Activated naive CD8-positive, alpha-beta T cell (primary cell): Measurements from ENCODE around the gene OXTR.

ENCODE experiments used
- H3K27ac Mint-ChIP-seq: one replicate; pipeline ENCODE4 v1.8.0; 2021; ENCODE audit warnings: mixed read lengths
- H3K27me3 Mint-ChIP-seq: one replicate; pipeline ENCODE4 v1.8.0; 2021; ENCODE audit warnings: mixed read lengths
- H3K36me3 Mint-ChIP-seq: one replicate; pipeline ENCODE4 v1.8.0; 2021; ENCODE audit warnings: mixed read lengths
- H3K4me1 Mint-ChIP-seq: one replicate; pipeline ENCODE4 v1.8.0; 2021; ENCODE audit warnings: low read depth, mixed read lengths
- H3K4me3 Mint-ChIP-seq: one replicate; pipeline ENCODE4 v1.8.0; 2021; ENCODE audit warnings: mild to moderate bottlenecking, mixed read lengths
- H3K9me3 Mint-ChIP-seq: one replicate; pipeline ENCODE4 v1.8.0; 2021; ENCODE audit warnings: low read depth, mixed read lengths

The OXTR gene

DNA sequence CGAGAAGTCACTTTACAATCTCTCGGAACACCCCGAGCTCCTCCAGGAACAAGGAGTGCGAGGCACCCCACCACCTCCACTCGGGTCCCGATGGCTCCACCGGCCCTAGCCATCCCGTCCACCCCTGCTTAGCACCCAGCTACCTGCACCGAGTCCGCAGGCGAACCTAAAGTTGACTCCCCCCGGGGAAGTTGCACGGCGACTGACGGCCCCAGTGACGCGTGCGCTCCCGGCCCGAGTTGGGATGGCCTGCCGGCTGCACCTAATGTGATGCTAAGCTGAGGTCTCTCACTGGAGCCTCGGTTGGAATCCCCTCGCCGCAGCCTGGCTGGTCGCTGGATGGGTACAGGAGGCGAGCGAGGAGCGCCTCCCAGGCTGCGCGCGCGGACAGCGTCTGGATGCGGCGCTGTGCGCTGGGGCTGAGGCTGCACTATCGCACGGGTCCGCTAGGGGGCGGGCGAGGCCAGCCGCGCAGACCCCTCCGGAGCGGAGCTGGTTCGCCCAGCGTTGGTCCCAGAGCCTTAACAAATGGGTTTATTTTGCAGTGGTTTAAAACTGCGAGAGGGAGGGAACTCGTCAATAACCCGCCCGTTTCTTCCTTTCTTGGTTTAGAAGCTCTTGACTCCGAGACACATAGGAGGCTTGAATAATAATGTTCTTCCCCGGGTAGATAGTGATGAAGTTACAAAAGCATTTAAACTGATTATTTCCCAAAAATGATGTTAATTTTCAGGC lies at the start of gene OXTR:
Gene OXTR (minus strand): TSS at position 526 of the 735 bp plus-strand sequence. CDS start 1,426 bp downstream, outside the sequence.
- peaks cover 13% of the 10 kb centered on the region for H3K4me1 Mint-ChIP-seq
- no peaks in the 10 kb centered on the region for H3K36me3 Mint-ChIP-seq
- H3K9me3 Mint-ChIP-seq = no peaks in the 10 kb centered on the region
- peaks cover 25% of the 10 kb centered on the region for H3K27me3 Mint-ChIP-seq
- peak within 1 kb of the TSS; percentile 58 for H3K4me3 Mint-ChIP-seq
- H3K27ac Mint-ChIP-seq = no peak within 1 kb of the TSS

DNA sequence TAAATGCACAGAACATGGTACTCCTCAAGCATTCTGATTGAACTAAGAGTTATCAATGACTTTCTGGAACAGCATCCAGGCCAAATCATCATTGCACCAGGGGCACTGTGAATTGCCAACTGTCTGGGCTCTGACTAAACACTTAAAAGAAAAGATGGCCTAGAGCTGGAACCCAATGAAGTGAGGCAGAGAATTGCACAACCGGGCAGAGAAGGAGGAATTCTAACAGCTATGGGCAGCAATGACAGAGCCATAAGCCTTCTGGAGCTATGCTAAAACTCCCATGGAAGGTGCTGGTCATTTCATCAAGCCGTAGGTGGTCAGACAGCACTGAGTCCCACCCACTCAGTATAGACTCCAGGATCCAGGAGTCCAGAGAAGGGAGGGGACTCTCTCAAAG lies 48.1 kb upstream of the OXTR start:
- no peaks in the 10 kb centered on the region for H3K4me1 Mint-ChIP-seq

DNA sequence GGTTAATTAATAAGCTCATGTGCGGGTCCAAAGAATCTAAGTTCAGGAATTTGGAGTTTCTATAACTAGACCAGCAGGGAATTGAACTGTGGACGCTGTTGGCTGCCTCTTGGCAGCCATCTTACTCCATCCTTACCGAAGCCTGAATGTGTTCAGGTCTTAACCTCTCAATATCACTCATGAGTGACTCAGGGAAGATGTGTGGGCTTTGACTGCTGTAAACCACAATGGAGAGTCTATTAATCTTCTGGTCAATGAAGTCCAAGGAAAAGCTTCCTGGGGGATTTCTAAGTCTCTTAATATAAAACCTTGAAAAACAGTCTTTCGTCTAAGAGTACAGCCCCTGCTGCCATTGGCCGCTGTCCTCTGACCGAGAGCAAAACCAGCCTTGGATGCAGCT lies 46.7 kb upstream of the OXTR start:
- Mint-ChIP-seq H3K27ac (no peak overlapping the region), H3K36me3 (peaks cover 11% of the 10 kb centered on the region), H3K27me3 (no peaks in the 10 kb centered on the region), H3K4me3 (no peak overlapping the region), H3K9me3 (peaks cover 20% of the 10 kb centered on the region), H3K4me1 (no peaks in the 10 kb centered on the region)

More for the DNA sequence above, 48.1 kb upstream of the OXTR start:
- H3K27ac Mint-ChIP-seq = no peak overlapping the region
- peaks cover 18% of the 10 kb centered on the region for H3K36me3 Mint-ChIP-seq
- H3K27me3 Mint-ChIP-seq = no peaks in the 10 kb centered on the region
- H3K4me3 Mint-ChIP-seq = no peak overlapping the region
- H3K9me3 Mint-ChIP-seq = peaks cover 25% of the 10 kb centered on the region

DNA sequence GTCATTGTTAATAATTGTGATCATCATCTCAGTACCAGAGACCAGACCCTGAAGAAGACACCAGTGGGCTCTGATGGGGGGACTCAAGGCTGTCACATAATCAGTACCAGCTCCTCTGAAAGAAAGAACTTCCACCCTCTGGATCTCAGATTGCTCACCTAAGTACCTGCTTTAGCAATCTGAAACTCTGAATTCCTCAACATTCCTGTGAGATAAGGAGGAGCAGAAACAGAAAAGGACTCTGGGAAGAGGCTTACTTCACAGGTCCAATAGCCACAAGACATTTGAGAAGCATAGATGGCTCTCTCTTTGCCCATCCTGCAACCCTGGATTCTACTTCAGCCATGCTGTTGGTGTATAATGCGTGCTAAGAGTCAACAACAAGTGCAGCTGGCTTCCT lies 44.0 kb upstream of the OXTR start:
- peaks cover 9% of the 10 kb centered on the region for H3K9me3 Mint-ChIP-seq
- no peaks in the 10 kb centered on the region for H3K4me1 Mint-ChIP-seq
- H3K36me3 Mint-ChIP-seq = peaks cover 4% of the 10 kb centered on the region
- no peak overlapping the region for H3K4me3 Mint-ChIP-seq
- no peaks in the 10 kb centered on the region for H3K27me3 Mint-ChIP-seq
- no peak overlapping the region for H3K27ac Mint-ChIP-seq

DNA sequence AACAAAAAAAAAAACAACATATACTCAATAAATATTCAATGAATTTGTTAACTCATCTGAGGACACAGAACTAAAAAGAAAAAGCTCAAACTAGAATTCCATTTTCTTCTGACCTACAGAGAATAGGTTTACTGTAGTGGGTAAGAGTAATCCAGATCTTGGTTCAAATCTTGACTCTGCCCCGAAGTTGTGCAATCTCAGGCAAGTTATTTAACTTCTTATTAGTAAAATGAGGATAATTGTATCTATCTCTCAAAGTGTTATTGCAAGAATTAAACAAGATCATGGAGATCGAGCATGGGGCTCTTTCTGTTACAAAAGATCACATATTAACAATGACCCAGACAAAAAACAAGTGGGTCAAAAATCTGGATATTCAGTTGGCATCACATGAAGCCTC lies 41.1 kb upstream of the OXTR start:
- Mint-ChIP-seq H3K27me3 (no peaks in the 10 kb centered on the region), H3K27ac (no peak overlapping the region), H3K36me3 (no peaks in the 10 kb centered on the region), H3K4me1 (no peaks in the 10 kb centered on the region), H3K9me3 (peaks cover 3% of the 10 kb centered on the region), H3K4me3 (no peak overlapping the region)

DNA sequence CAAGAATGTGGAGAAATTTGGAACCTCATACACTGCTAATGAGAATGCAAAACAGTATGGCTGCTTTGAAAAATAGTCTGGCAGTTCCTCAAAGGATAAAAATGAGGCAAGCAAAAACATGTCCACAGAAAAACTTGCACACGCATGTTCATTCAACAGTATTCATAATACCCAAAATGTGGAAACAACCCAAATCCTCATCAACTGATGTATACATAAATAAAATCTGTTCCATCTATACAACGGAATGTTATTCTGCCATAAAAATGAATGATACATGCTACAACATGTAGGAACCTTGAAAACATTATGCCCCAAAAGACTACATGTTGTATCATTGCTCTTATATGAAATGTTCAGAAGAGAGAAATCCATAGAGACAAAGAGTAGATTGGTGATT lies 36.4 kb upstream of the OXTR start:
- Mint-ChIP-seq H3K4me1 (no peaks in the 10 kb centered on the region), H3K27ac (no peak overlapping the region), H3K9me3 (peaks cover 6% of the 10 kb centered on the region), H3K27me3 (no peaks in the 10 kb centered on the region), H3K4me3 (no peak overlapping the region), H3K36me3 (no peaks in the 10 kb centered on the region)

DNA sequence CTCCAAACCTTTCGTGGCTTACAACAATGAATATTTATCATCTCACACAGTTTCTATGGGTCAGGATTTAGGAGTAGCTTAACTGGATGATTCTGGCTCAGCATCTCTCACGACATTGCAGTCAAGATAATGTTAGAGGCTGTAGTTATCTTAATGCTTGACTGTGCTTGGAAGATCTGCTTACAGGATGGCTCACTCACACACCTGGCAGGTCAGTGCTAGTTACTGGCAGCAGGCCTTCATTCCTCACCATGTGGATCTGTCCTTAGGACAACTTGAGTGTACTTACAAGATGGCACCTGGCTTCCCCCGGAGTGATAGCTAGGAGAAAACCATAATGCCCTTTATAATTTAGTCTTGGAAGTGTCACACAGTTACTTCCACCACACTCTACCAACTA lies 32.8 kb upstream of the OXTR start:
- no peak overlapping the region for H3K27ac Mint-ChIP-seq
- H3K4me1 Mint-ChIP-seq = no peaks in the 10 kb centered on the region
- no peak overlapping the region for H3K4me3 Mint-ChIP-seq
- no peaks in the 10 kb centered on the region for H3K36me3 Mint-ChIP-seq
- peaks cover 10% of the 10 kb centered on the region for H3K9me3 Mint-ChIP-seq
- peaks cover 3% of the 10 kb centered on the region for H3K27me3 Mint-ChIP-seq

DNA sequence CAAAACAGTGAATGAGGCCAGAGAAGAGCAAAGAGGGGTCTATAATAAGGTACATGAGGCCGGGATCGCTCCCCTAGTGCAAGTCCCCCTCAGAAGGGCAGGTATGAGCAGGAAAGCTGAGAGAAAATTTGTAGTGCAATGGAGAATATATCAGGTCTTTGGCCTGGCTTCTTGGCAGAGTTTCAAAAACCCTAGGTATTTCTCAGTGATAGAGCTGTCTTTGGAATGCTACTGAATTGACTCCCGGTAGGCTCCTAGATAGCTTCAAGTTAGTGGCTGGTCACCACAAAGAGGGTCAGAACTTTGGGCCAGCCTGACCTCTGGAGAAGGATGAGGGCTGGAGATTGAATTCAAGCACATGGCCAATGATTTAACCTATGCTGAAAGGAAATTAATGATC lies 30.6 kb upstream of the OXTR start:
- H3K36me3 Mint-ChIP-seq = no peaks in the 10 kb centered on the region
- no peak overlapping the region for H3K27ac Mint-ChIP-seq
- H3K4me1 Mint-ChIP-seq = no peaks in the 10 kb centered on the region
- H3K9me3 Mint-ChIP-seq = peaks cover 10% of the 10 kb centered on the region
- H3K27me3 Mint-ChIP-seq = peaks cover 3% of the 10 kb centered on the region
- H3K4me3 Mint-ChIP-seq = no peak overlapping the region

DNA sequence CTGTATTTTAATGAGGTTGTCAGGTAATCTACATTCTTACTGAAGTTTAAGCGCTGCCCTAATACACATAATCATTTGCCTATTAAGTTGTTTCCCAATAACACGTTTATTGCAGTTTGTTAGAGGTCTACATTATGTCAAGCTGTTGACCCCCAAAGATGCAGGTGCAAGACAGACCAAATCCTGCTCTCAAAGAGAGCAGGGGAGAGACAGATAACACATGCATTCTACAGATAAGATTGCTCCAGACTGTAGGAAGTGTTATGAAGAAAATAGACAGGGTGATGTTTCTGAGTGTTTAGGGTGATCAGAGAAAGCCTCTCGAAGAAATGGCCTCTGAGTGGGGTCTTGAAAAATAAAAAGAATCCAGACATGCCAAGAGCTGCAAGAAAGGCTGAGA lies 24.8 kb upstream of the OXTR start:
- Mint-ChIP-seq H3K27ac (no peak overlapping the region), H3K27me3 (no peaks in the 10 kb centered on the region), H3K4me3 (no peak overlapping the region), H3K4me1 (no peaks in the 10 kb centered on the region), H3K36me3 (peaks cover 5% of the 10 kb centered on the region), H3K9me3 (peaks cover 9% of the 10 kb centered on the region)

DNA sequence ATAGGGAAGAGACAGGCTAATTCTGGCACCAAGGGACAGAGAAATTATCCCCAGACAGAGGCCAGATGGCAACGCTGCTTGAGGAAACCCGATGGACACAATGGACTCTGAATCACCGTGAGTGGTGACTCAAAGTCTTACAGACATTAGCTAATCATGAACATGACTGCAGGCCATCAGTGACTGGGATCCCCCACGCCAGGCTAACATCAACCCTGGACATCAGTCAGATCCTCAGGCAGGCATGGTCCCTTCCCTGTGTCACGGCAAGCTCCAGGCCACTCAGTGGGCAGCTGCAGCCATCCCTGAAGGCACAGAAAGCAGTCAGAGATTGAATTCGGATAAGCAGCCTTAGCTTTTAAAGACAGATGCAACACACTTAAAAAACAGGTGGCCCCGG lies 23.8 kb upstream of the OXTR start:
- no peaks in the 10 kb centered on the region for H3K4me1 Mint-ChIP-seq
- H3K27ac Mint-ChIP-seq = no peak overlapping the region
- H3K4me3 Mint-ChIP-seq = no peak overlapping the region
- peaks cover 5% of the 10 kb centered on the region for H3K36me3 Mint-ChIP-seq
- H3K9me3 Mint-ChIP-seq = peaks cover 14% of the 10 kb centered on the region
- H3K27me3 Mint-ChIP-seq = no peaks in the 10 kb centered on the region

DNA sequence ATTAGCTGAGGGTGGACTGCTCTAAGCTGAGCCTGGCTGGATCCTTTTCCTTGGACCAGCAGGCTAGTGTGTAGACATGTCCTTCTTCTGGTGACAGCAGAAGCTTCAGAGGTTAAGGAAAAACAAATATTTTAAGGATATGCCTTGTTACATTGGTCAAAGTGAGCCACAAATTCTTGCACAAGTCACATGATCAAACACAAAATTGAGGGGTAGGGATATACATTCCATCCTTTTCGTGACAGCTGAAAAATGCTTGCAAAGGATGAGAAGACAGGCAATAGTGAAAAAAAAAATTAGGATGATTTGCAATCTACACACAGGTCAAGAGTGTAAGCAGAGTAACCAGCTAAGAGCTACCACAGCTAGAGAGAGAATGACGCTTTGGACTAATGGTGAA lies 21.1 kb upstream of the OXTR start:
- Mint-ChIP-seq H3K9me3 (peaks cover 14% of the 10 kb centered on the region), H3K27ac (no peak overlapping the region), H3K27me3 (no peaks in the 10 kb centered on the region), H3K4me1 (no peaks in the 10 kb centered on the region), H3K4me3 (no peak overlapping the region), H3K36me3 (peaks cover 5% of the 10 kb centered on the region)

DNA sequence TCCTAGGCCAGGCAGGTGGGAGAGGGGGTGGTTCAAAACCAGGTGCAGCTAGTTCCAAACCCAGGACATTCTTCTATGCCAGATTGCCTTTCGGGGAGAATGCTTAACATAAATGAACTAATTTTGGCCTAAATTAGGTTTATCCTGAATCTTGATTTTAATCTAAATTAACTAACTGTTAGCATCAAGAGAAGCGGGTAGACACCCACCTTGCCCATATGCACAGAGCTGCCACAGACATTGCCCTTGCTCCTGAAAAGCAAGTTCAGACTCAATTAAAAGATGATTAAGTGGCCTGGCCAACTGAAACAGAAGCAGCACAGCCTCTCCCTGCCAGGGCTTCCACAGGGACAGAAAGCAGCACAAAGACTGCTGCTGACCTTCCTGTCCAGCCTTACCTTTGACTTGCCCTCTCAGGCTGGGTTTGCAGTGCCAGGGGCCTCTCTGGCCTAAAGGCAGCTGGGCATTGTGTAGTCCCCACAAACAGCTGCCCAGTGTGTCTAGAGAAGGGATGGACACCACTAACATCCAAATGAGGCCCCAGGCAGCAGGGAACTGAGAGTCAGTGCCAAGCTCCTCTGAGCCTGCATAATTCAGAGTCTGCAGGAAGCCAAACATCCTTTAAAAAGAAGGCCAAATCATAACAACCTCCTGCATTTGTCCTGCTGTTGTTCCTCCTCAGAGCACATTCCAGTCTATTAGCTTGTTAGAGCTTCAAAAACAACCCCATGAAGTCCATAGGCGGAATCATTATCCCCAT lies 15.4 kb upstream of the OXTR start:
- H3K4me3 Mint-ChIP-seq = no peak overlapping the region
- H3K27ac Mint-ChIP-seq = no peak overlapping the region
- no peaks in the 10 kb centered on the region for H3K27me3 Mint-ChIP-seq
- peaks cover 9% of the 10 kb centered on the region for H3K9me3 Mint-ChIP-seq
- no peaks in the 10 kb centered on the region for H3K36me3 Mint-ChIP-seq
- no peaks in the 10 kb centered on the region for H3K4me1 Mint-ChIP-seq

DNA sequence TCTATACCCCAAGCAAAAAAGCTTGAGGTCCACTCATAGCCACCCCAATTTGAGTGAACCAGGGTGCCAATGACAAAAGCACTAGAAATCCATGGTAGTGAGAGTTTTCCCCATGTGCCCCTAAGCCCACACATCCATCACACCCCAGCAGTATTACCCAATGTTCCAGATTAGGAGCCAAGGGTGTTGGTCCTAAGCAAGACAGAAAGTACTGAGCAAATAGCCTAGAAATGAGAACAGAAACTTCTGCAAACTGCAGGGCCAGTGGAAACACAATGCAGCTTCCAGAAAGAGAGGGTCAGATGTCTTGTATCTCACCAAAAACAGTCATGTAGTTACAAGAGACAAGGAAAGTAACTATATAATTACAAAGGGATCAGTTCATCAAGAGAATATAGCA lies 10.9 kb upstream of the OXTR start:
- H3K4me3 Mint-ChIP-seq = no peak overlapping the region
- no peak overlapping the region for H3K27ac Mint-ChIP-seq
- H3K9me3 Mint-ChIP-seq = no peaks in the 10 kb centered on the region
- H3K27me3 Mint-ChIP-seq = peaks cover 10% of the 10 kb centered on the region
- H3K4me1 Mint-ChIP-seq = no peaks in the 10 kb centered on the region
- H3K36me3 Mint-ChIP-seq = no peaks in the 10 kb centered on the region

DNA sequence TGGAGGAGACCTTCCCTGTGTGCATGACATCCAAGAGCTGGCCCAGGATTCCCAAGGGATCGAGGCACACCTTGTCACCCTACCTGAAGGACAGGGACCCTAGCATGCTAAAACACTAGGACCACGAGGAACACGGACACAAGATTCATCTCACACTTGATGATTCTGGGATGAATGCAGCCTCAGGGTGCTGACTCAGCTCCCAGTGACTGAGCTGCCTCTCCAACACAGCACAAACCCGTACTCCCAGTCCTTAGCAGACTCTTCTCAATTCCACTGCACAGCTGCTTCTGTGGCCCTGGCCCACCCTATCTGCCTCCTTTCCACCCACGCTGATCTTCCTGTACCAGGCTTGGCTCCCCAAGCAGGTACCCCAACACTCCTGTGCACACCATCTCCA lies 9.1 kb upstream of the OXTR start:
- H3K9me3 Mint-ChIP-seq = no peaks in the 10 kb centered on the region
- no peak overlapping the region for H3K27ac Mint-ChIP-seq
- no peaks in the 10 kb centered on the region for H3K36me3 Mint-ChIP-seq
- H3K4me3 Mint-ChIP-seq = no peak overlapping the region
- no peaks in the 10 kb centered on the region for H3K4me1 Mint-ChIP-seq
- peaks cover 12% of the 10 kb centered on the region for H3K27me3 Mint-ChIP-seq

DNA sequence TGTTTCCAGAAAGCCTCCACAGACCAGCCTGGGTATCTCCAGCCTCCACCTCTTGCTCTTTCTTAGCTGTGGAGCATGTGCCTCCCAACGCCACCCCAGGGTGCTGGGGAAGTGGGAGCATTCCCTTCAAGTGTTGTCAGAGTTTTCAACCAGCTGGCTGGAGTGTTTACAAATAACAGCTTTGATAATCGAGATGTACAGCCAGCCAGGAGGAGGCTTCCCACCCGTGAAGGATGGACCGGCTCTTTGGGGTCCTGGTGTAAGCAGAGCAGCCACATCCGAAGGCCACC lies 8.5 kb upstream of the OXTR start:
- H3K27ac Mint-ChIP-seq = no peak overlapping the region
- no peak overlapping the region for H3K4me3 Mint-ChIP-seq
- H3K27me3 Mint-ChIP-seq = peaks cover 13% of the 10 kb centered on the region
- H3K4me1 Mint-ChIP-seq = no peaks in the 10 kb centered on the region
- no peaks in the 10 kb centered on the region for H3K9me3 Mint-ChIP-seq
- H3K36me3 Mint-ChIP-seq = no peaks in the 10 kb centered on the region
